ENCODE measurements around the gene AQR.

GRCh38 chr15:34802803-34803750 is 166.5 kb downstream of the AQR start:
- TF ChIP-seq, protein P1, sequence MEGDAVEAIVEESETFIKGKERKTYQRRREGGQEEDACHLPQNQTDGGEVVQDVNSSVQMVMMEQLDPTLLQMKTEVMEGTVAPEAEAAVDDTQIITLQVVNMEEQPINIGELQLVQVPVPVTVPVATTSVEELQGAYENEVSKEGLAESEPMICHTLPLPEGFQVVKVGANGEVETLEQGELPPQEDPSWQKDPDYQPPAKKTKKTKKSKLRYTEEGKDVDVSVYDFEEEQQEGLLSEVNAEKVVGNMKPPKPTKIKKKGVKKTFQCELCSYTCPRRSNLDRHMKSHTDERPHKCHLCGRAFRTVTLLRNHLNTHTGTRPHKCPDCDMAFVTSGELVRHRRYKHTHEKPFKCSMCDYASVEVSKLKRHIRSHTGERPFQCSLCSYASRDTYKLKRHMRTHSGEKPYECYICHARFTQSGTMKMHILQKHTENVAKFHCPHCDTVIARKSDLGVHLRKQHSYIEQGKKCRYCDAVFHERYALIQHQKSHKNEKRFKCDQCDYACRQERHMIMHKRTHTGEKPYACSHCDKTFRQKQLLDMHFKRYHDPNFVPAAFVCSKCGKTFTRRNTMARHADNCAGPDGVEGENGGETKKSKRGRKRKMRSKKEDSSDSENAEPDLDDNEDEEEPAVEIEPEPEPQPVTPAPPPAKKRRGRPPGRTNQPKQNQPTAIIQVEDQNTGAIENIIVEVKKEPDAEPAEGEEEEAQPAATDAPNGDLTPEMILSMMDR (IDR thresholded peaks at IDR 0.05): no peak
- TF ChIP-seq POLR2A (IDR thresholded peaks at IDR 0.05): no peak
